IPS-15b (cell line): ENCODE measurements around the gene NKIRAS1.
"Not testable (repeated sequence)": the region's sequence is repeated elsewhere in the genome, so short reads cannot be mapped to it uniquely, and the experiment has no call there.

Experiments used
- H3K27me3 ChIP-seq: one replicate; pipeline ENCODE4 v1.6.1; 2013; ENCODE audit warnings: low read length; ENCODE audit not compliant: control insufficient read depth, insufficient read depth
- H3K36me3 ChIP-seq: one replicate; pipeline ENCODE4 v1.6.1; 2013; ENCODE audit warnings: low read length; ENCODE audit not compliant: control insufficient read depth, insufficient read depth
- H3K4me1 ChIP-seq: one replicate; pipeline ENCODE4 v1.6.1; 2013; ENCODE audit warnings: mild to moderate bottlenecking, low read length; ENCODE audit not compliant: control insufficient read depth, insufficient read depth
- H3K4me3 ChIP-seq: one replicate; pipeline ENCODE4 v1.5.1; 2013; ENCODE audit warnings: low read depth, low read length
- H3K9ac ChIP-seq: one replicate; pipeline ENCODE4 v1.6.1; 2013; ENCODE audit warnings: low read depth, mild to moderate bottlenecking, low read length
- H3K9me3 ChIP-seq: one replicate; pipeline ENCODE4 v1.6.1; 2013; ENCODE audit warnings: mild to moderate bottlenecking, low read length; ENCODE audit not compliant: control insufficient read depth, insufficient read depth

NKIRAS1 gene

DNA sequence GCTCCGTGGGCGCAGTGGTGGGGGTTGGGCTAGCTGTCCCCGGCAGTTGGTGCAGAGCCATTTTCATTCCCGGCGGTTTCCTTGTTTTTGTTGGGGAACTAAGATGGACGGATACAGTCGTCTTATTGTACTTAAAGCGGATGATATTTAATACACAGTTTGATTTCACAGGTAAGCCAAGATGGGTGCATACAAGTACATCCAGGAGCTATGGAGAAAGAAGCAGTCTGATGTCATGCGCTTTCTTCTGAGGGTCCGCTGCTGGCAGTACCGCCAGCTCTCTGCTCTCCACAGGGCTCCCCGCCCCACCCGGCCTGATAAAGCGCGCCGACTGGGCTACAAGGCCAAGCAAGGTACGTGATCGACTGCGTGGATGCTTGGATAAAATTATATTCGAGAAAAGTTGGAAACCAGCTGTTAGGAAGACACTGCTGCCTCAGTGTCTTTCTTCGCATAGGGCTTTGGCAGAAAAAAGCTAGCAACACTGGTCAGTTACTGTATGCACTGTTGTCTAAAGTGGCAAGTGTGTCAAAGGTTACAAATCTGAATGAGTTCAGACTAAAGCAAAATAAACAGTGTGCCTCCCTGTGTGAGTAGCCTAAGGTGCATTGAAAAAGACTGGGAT is 1.0 kb upstream of the NKIRAS1 start:
- Histone ChIP-seq H3K9ac (peak overlapping the region; percentile 99), H3K36me3 (peaks cover 13% of the 10 kb centered on the region), H3K4me3 (peak overlapping the region; percentile 94)
- H3K27me3 ChIP-seq, H3K9me3 ChIP-seq, H3K4me1 ChIP-seq: not testable (repeated sequence)

DNA sequence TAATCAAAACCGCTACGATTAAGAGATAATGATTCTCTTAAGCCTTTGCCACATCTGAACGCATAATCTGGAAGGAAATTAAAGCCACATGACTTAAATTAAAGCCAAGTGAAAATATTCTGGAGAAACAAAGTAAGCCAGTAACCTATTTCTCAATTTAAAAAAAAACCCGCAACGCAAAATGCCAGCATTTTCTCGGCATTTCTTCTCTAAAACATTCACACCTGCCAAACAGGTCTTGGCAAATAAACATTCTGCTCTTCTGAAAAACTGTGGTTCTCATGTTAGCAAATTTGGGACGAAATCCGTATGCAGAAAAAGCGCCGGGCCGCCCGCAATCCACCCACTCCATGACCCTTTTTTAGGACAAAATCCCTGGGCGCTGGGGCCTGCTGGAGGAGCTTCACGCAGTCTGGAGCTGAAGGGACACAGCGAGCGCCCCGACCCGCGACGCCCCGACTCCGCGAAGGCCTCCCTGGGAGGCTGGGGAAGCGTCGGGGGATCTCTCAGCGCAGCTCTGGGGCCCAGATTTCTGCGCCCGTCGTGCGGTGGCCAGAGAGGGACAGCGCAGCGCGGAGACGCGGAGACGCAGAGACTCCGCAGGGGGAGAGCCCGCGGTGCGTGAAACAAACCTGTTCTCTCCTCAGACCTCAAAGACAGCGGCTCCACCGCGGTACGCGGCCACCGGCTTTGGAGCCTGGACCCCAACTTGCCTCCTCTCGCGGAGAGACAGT is 471 bp downstream of the NKIRAS1 start:
- Histone ChIP-seq H3K36me3 (peaks cover 13% of the 10 kb centered on the region), H3K27me3 (peaks cover 8% of the 10 kb centered on the region), H3K4me1 (no peaks in the 10 kb centered on the region), H3K9ac (peak overlapping the region; percentile 94), H3K4me3 (peak overlapping the region; percentile 94), H3K9me3 (no peaks in the 10 kb centered on the region)

DNA sequence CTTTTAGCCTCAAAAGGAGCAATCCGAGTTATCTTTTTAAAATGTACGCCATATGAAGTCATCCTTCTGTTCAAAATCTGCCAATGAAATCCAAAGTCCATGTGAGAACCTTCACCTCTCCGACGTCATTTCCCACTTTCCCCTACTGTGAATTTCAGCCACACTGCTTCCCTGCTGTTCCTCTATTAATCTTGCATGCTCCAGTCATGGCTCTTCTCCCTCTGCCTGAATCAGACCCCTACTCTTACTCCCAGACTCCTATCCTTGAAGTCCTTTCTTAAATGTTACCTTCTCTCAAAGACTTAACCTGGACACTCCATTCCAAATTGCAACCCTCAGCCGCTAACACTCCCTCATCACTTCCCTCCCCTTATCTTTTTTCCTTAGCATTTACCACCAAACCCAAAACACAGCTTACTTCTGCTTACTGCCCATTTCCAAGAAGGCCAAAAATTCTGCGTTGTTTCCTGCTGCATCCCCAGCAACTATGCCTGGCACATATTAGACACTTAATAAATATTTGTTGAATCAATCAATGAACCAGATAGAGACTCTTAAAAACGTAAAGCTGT is 1.2 kb downstream of the NKIRAS1 start:
- Histone ChIP-seq H3K27me3 (peaks cover 8% of the 10 kb centered on the region), H3K4me1 (no peaks in the 10 kb centered on the region), H3K36me3 (peaks cover 13% of the 10 kb centered on the region), H3K4me3 (peak overlapping the region; percentile 94), H3K9ac (no peak overlapping the region), H3K9me3 (no peaks in the 10 kb centered on the region)

DNA sequence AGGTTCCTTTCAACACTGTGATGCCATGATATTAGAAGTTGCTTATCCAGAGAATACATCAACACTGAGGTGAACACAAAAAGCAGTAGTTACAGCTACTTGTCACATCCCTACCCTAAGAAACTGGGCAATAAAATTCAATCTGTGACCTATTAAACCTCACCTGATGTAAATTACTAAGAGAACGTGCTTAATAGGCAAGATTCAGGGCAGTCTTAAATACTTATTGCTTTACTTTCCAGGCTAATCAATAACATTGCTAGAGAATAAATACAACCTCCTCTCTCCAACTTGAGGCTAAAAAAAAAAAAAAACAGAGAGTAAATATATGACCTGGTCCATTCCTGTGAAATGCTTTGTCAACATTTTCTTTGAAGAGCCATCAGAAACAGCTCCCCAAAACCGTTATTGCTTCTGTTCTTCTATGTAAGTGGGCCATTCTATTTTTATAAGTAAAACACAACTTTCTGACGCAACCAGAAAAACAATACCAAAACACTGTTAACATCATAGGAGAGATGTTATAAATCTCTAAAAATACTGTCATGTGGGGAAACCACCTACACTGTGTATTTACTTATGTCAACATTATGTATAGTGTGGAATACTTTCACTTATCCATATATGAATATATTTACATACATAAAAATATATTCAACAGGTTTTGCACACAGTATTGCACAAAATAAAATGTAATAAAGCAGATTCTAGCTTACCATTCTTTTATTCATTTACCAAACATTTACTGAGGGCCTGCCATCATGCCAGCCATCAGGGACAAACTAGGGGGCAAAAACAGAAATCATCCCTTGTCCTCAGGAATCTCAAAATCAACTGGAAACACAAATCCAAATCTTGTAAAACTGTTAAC is 2.7 kb downstream of the NKIRAS1 start:
- no peak overlapping the region for H3K9ac ChIP-seq
- no peaks in the 10 kb centered on the region for H3K4me1 ChIP-seq
- no peak overlapping the region for H3K4me3 ChIP-seq
- H3K9me3 ChIP-seq = no peaks in the 10 kb centered on the region
- H3K27me3 ChIP-seq = peaks cover 8% of the 10 kb centered on the region
- peaks cover 13% of the 10 kb centered on the region for H3K36me3 ChIP-seq

DNA sequence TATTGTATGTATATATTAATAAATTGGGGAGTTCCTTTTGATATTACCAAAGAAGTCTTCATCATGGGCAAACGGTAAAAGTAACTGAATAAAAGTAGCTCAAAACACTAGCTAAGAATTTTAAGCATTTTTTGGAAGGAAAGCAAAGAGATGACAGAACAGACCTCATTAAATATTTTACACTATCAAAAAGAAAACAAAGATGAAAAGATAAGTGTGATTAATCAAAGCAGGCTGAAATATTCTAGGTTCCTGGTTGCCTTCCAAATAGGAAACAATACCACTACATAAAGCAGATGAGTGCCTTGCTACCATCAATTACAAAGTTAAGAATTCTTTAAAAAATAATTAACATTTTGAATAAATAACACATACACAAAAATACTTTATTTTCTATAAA is 3.6 kb downstream of the NKIRAS1 start:
- Histone ChIP-seq H3K27me3 (peaks cover 8% of the 10 kb centered on the region), H3K9me3 (no peaks in the 10 kb centered on the region), H3K9ac (no peak overlapping the region), H3K36me3 (peaks cover 5% of the 10 kb centered on the region), H3K4me3 (no peak overlapping the region), H3K4me1 (no peaks in the 10 kb centered on the region)

DNA sequence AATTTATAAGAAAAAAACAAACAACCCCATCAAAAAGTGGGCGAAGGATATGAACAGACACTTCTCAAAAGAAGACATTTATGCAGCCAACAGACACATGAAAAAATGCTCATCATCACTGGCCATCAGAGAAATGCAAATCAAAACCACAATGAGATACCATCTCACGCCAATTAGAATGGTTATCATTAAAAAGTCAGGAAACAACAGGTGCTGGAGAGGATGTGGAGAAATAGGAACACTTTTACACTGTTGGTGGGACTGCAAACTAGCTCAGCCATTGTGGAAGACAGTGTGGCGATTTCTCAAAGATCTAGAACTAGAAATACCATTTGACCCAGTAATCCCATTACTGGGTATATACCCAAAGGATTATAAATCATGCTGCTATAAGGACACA is 4.5 kb downstream of the NKIRAS1 start:
- not testable (repeated sequence) for H3K36me3 ChIP-seq, H3K4me1 ChIP-seq, H3K9ac ChIP-seq, H3K27me3 ChIP-seq, H3K4me3 ChIP-seq, H3K9me3 ChIP-seq

DNA sequence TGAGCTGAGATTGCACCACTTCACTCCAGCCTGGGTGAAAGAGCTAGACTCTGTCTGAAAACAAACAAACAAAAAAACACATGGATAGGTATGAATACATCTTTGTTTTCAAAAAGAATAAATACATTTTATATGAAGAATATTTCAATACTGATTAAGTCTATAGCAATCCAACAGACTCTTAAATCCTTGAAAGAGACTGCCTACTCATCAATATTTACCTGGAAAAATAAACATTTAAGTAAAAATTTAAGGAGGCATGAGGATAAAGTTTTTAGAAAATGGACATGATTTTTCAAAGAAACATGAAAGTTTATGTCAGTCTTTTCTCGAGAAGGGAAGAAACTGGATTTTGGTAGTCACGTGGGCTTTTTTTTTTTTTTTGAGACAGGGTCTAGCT is 5.4 kb downstream of the NKIRAS1 start:
- Histone ChIP-seq H3K4me3 (no peak overlapping the region), H3K9ac (no peak overlapping the region), H3K36me3 (no peaks in the 10 kb centered on the region), H3K27me3 (peaks cover 8% of the 10 kb centered on the region), H3K9me3 (no peaks in the 10 kb centered on the region), H3K4me1 (no peaks in the 10 kb centered on the region)

DNA sequence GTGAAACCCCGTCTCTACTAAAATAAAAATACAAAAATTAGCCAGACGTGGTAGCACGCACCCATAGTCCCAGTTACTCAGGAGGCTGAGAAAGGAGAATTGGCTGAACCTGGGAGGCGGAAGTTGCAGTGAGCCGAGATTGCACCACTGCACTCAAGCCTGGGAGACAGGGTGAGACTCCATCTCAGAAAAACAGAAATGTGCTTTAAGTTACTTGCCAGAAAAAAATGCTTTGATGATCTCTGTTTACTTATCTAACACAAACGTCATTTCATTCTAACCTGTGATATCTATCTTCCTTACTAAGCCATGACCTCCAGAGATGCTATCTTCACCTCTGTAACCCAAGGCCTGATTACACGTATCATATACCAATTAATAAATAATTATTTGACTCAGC is 7.4 kb downstream of the NKIRAS1 start:
- Histone ChIP-seq H3K27me3 (no peaks in the 10 kb centered on the region), H3K4me1 (no peaks in the 10 kb centered on the region), H3K4me3 (no peak overlapping the region), H3K9ac (no peak overlapping the region), H3K9me3 (no peaks in the 10 kb centered on the region), H3K36me3 (no peaks in the 10 kb centered on the region)

DNA sequence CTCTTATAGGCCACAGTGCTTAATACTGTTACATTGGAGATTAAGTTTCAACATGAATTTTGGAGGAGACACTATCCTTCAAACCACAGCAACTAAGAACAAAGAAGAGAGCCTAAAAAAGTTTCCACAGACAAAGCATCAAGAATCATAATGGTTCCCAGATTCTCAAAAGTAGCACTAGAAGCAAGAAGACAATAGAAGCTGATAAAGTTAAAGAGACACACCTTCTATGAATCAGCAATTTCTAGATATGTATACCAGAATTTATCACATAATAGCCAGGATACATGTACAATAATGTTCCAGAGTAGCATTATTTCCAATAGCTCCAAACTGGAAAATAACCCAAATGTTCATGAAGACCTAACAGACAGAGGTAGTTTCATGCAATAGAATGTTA is 12.2 kb downstream of the NKIRAS1 start:
- no peaks in the 10 kb centered on the region for H3K9me3 ChIP-seq
- H3K27me3 ChIP-seq = no peaks in the 10 kb centered on the region
- no peak overlapping the region for H3K4me3 ChIP-seq
- H3K4me1 ChIP-seq = no peaks in the 10 kb centered on the region
- H3K9ac ChIP-seq = no peak overlapping the region
- H3K36me3 ChIP-seq = peaks cover 4% of the 10 kb centered on the region

DNA sequence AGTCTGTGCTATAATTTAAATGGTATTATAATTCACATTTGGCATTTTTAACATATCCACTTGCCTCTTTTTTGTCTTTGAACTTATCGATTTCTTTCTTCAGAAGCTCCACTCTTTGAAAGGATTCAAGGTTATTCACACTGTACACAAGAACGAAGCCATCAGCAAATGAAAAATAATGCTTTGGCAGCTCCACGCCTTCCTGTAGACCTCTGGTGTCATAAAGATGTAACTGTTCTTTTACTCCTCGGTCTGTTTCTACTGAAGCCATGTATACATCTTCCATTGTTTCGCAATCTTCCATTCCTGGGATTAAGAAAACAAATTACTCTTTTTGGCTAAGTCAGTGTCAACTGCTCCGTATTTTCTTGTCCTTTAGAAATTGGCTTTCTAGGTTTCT is 16.0 kb downstream of the NKIRAS1 start:
- H3K4me3 ChIP-seq = no peak overlapping the region
- H3K4me1 ChIP-seq = no peaks in the 10 kb centered on the region
- H3K9ac ChIP-seq = no peak overlapping the region
- H3K36me3 ChIP-seq = peaks cover 14% of the 10 kb centered on the region
- H3K9me3 ChIP-seq = no peaks in the 10 kb centered on the region
- H3K27me3 ChIP-seq = no peaks in the 10 kb centered on the region

DNA sequence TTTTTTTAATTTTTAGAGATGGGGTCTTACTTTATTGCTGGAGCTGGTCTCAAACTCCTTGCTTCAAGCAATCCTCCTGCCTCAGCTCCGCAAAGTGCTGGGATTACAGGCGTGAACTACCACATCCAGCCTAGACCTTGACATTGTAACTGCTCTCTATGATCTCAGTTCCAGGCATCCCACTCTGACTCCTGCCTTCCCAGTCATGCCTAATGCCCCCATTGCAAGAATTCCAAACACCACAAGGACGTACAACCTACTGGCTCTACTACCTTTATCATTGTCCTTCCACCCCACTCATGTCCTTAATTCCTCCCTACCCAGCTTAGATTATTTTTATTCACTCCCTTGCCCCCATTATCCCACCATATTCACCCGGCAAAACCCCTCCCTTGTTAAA is 21.6 kb downstream of the NKIRAS1 start:
- peaks cover 7% of the 10 kb centered on the region for H3K4me1 ChIP-seq
- H3K4me3 ChIP-seq = no peak overlapping the region
- H3K36me3 ChIP-seq = peaks cover 10% of the 10 kb centered on the region
- no peak overlapping the region for H3K9ac ChIP-seq
- H3K9me3 ChIP-seq = no peaks in the 10 kb centered on the region
- H3K27me3 ChIP-seq = no peaks in the 10 kb centered on the region
